Skeletal muscle cell (primary cell): Measurements from ENCODE around the gene SYT17.

ENCODE experiments used
- DNase-seq: peaks from one replicate; pipeline ENCODE4 v3.0.0-alpha.2; 2010; ENCODE audit warnings: low read depth
- H3K4me3 ChIP-seq: 2 replicates; pipeline ENCODE4 v1.5.1; 2011; ENCODE audit warnings: low read depth, mild to moderate bottlenecking, control low read depth, low read length, moderate library complexity

SYT17 gene

GRCh38 chr16:19287241-19287640 lies 119.2 kb downstream of the SYT17 start:
- DNase-seq = no peak

GRCh38 chr16:19288872-19289799 lies 121.1 kb downstream of the SYT17 start:
- no peak overlapping the region for H3K4me3 ChIP-seq
- no peak for DNase-seq

More at GRCh38 chr16:19287241-19287640, 119.2 kb downstream of the SYT17 start:
- H3K4me3 ChIP-seq = no peak overlapping the region

GRCh38 chr16:19289811-19290485 lies 121.9 kb downstream of the SYT17 start:
- no peak overlapping the region for H3K4me3 ChIP-seq
- DNase-seq = no peak

GRCh38 chr16:19290860-19291259 lies 122.8 kb downstream of the SYT17 start:
- DNase-seq = no peak
- H3K4me3 ChIP-seq = no peak overlapping the region

- DNase-seq = no peak
- H3K4me3 ChIP-seq = no peak overlapping the region
Measured at GRCh38 chr16:19291475-19291874, 123.4 kb downstream of the SYT17 start.

- H3K4me3 ChIP-seq = no peak overlapping the region
- DNase-seq = no peak
Measured at GRCh38 chr16:19292186-19292585, 124.1 kb downstream of the SYT17 start.

GRCh38 chr16:19294156-19294649 lies 126.2 kb downstream of the SYT17 start:
- no peak for DNase-seq
- H3K4me3 ChIP-seq = no peak overlapping the region

GRCh38 chr16:19295393-19295792 lies 127.4 kb downstream of the SYT17 start:
- DNase-seq = no peak
- H3K4me3 ChIP-seq = no peak overlapping the region

GRCh38 chr16:19297454-19297853 lies 129.4 kb downstream of the SYT17 start:
- DNase-seq = no peak
- no peak overlapping the region for H3K4me3 ChIP-seq

GRCh38 chr16:19299565-19299964 lies 131.5 kb downstream of the SYT17 start:
- no peak for DNase-seq
- H3K4me3 ChIP-seq = no peak overlapping the region

GRCh38 chr16:19301931-19302330 lies 133.9 kb downstream of the SYT17 start:
- no peak overlapping the region for H3K4me3 ChIP-seq
- DNase-seq = no peak

GRCh38 chr16:19304750-19305149 lies 136.7 kb downstream of the SYT17 start:
- no peak for DNase-seq
- H3K4me3 ChIP-seq = no peak overlapping the region

- H3K4me3 ChIP-seq = no peak overlapping the region
- no peak for DNase-seq
Measured at GRCh38 chr16:19305443-19305842, 137.4 kb downstream of the SYT17 start.

- no peak for DNase-seq
- H3K4me3 ChIP-seq = no peak overlapping the region
Measured at GRCh38 chr16:19307587-19308241, 139.7 kb downstream of the SYT17 start.

- no peak overlapping the region for H3K4me3 ChIP-seq
- no peak for DNase-seq
Measured at GRCh38 chr16:19308392-19308791, 140.4 kb downstream of the SYT17 start.

GRCh38 chr16:19309178-19309577 lies 141.1 kb downstream of the SYT17 start:
- DNase-seq = no peak
- no peak overlapping the region for H3K4me3 ChIP-seq

GRCh38 chr16:19314718-19315425 lies 146.8 kb downstream of the SYT17 start:
- no peak overlapping the region for H3K4me3 ChIP-seq
- DNase-seq = no peak

- DNase-seq = no peak
- H3K4me3 ChIP-seq = no peak overlapping the region
Measured at GRCh38 chr16:19315889-19316433, 147.9 kb downstream of the SYT17 start.

- H3K4me3 ChIP-seq = no peak overlapping the region
- no peak for DNase-seq
Measured at GRCh38 chr16:19316846-19317245, 148.8 kb downstream of the SYT17 start.
